GM18868 (cell line): ENCODE results near the gene SFMBT2.

Experiments
- ATAC-seq: cut with Tn5 transposase; IDR thresholded peaks from one replicate; pipeline ENCODE4 v1.9.1; 2021; ENCODE audit warnings: mild to moderate bottlenecking, moderate library complexity; ENCODE audit not compliant: unreplicated experiment

Gene SFMBT2

DNA sequence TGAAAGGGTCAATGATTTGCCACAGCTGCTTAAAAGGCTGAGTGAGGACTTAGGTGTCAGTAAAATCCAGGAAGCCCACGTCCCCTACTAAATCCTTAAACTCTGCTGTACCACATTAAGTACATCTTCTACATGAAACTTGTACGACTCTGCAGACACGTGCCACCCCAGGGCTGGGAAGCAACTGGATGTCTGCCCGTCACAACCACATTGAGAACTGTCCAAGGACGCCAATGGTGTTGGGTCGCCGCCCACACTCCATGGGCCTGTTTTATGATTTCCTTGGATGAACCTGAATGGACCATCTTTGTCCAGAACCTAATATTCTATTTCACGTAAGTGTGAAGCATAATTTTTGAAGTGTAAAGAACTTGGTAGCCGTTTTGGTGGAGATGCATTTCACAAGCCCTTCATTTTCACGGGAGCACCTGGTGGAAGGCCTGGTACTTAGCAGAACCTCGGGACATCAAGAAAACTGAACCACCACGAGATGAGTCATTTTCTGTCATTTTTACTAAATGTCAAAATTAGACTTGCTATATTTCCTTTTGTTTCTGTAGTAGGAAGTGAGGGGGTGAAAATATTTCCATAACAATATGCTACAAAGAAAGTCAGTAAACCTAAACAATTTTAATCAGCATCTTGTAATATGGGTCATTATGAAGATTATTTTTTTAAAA, 134.9 kb downstream of the SFMBT2 start:
- ATAC-seq: no peak

GRCh38 chr10:7274293-7274692, 136.5 kb downstream of the SFMBT2 start:
- ATAC-seq: no peak

DNA sequence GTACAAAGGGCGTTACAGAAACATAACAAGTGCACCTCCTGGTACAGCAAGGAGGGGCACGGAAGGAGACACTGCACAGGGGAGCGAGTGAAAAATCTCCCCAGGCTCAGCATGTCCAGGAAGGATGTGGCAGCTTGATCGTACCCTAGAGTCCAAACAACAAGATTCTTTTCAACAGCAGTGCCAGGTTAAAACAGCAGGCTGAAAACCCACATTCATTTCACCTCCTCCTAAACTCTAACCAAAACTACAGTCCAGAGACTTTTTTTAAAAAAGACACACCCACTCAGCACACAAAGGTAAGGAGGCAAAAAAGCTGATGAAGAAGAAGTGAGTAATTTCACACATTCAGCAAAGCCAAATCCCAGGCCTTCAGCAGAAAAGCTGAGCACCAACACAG, 138.8 kb downstream of the SFMBT2 start:
- ATAC-seq: no peak

DNA sequence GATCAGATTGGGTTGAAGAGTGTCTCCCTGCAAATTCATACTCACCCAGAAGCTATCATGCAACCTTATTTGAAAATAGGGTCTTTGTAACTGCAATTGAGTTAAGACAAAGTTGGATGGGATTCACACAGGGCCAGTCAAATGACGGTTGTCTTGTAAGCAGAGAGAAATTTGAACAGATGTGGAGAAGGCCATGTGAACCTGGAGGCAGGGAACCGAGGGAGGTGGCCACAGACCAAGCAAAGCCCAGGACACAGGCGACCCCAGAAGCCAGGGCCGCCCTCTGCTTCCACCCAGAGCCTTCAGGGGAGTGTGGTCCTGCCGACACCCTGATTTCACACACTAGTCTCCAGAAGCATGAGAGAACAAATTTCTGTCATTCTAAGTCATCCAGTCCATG, 140.8 kb downstream of the SFMBT2 start:
- no peak for ATAC-seq

DNA sequence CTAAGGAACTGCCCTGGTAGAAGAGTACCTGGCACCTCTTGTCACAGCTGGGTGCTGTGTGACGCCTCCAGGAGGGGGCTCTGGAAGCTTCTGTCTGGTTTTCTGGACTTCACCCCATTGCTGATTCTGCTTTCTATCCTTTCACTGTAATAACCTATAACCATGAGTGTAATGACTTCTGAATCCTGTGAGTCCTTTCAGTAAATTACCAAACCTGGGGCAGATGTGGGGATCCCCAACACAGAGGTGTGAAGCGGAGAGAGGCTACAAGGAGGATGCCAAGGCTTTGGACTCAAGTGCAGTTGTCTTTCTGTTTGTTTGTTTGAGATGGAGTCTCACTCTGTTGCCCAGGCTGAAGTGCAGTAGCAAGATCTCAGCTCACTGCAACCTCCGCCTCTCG, 143.7 kb downstream of the SFMBT2 start:
- ATAC-seq: no peak

- ATAC-seq: no peak
Measured at GRCh38 chr10:7265396-7266123, 145.3 kb downstream of the SFMBT2 start.

- no peak for ATAC-seq
Measured at GRCh38 chr10:7264313-7264756, 146.5 kb downstream of the SFMBT2 start.

- ATAC-seq: no peak
Measured at GRCh38 chr10:7263616-7264015, 147.2 kb downstream of the SFMBT2 start.

GRCh38 chr10:7261351-7261750, 149.5 kb downstream of the SFMBT2 start:
- ATAC-seq: no peak

GRCh38 chr10:7260912-7261311, 149.9 kb downstream of the SFMBT2 start:
- ATAC-seq: no peak

- peak; percentile 86 for ATAC-seq
Measured at GRCh38 chr10:7260412-7260900, 150.4 kb downstream of the SFMBT2 start.

- ATAC-seq: peak; percentile 76
Measured at GRCh38 chr10:7258948-7259523, 151.8 kb downstream of the SFMBT2 start.

DNA sequence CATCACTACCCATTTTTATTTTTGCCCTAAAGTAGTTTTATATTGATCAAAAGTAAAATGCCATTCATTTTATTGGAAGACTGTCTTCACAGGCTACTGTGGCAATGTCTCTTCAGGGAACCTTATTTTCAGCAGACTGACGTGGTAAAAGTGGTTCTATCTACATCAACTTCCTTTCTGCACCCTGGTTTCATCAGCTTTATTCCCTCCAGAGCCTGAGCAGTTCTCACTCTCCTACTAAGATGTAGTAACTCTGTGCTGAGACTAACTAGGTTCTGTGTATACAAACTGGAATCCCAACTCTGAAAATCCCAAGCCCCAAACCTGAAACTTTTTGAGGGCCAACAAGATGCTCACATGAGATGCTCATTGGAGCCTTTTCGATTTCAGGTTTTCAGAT, 155.3 kb downstream of the SFMBT2 start:
- ATAC-seq: no peak

DNA sequence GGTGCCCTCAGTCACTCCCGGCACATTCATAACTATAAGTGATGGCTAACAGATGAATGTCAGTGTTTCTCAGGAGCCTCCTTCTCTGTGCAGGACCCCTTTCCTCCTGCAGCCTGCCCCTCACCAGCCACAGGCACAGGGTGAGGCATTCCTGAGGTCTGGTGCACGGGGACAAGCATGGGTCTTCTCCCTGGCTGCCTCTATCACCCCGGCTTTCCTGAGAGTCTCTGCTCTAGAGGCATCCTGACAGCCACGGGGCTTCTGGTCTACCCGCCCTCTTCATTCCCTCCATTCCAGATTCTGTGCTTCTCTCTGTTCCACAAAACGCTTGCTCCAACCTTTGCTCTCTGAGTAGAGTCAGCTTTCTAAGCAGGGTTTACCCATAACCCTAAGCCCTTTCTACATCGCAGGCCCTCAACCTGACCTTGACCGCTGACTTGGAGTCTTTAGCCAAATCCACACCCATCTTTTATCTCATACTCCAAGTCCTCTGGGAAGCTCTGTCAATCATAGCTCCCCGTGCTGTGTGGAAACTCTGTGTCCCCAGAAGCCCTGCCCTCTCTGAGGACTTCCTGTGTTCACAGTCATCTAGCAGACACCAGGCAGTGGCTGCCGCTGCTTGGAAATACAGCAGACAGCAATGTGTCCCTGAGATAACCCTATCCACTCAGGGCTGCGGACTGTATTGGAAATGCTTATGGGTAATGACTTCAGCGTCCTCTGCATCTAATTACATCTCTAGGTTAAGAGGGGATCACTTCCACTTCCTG, 159.0 kb downstream of the SFMBT2 start:
- ATAC-seq: no peak

DNA sequence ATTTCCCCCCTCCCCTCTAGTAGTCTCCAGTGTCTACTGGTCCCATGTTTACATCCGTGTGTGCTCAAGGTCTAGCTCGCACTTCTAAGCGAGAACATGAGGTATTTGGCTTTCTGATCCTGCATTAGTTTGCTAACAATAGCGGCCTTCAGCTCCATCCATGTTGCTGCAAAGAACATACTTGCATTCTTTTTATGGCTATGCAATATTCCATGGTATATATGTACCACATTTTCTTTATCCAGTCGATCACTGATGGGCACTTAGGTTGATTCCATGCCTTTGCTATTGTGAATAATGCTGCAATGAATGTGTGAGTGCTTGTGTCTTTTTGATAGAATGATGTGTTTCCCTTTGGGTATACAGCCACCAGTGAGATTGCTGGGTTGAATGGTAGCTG, 160.6 kb downstream of the SFMBT2 start:
- no peak for ATAC-seq

DNA sequence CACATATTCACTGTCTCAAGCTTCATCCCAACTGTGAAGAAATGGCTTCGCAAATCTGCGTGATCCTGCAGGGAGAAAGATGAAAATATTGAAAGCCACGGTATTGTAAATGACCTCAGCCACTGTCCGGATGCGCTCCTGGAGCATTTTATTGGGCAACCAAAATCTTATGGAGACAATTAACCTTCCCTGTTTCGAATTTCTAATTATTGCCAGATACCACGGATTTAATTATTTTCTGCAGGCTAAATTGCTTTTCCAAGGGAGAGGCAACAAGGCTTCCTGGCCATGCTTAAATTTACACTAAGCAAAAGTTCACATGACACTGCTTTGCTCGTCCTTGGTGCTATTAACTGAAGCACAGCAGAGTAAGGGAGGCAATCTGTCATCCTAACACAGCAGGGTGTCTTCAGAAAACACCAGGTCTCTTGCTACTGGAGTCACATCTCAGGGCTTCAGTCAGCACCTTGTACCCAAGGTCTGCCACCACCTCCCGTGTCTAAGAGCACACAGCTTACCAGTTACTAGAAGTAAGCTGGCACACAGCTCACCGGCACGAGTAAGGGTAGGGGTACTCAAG, 162.2 kb downstream of the SFMBT2 start:
- ATAC-seq: no peak

GRCh38 chr10:7248148-7248547, 162.7 kb downstream of the SFMBT2 start:
- no peak for ATAC-seq

DNA sequence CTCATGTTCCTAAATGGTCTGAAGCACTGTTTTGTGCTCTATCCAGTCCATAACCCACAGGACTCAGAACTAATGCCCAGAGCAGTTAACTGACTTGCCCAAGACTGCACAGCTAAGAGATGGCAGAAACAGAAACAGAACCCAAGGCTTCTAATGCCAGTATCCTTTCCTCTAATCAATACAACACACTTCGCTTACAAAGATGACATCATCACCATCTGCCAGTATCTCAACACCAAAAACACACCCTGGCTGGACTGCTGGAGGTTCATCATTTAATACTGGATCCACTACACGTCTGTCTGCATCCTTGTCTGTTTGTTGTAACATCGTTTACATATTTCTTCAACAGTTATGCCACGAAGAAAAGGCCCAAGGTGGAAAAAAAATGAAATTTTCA, 165.3 kb downstream of the SFMBT2 start:
- no peak for ATAC-seq

GRCh38 chr10:7243873-7244272, 167.0 kb downstream of the SFMBT2 start:
- peak; percentile 86 for ATAC-seq

GRCh38 chr10:7243139-7243538, 167.7 kb downstream of the SFMBT2 start:
- ATAC-seq: no peak
